Measurements from ENCODE around the gene KATNIP. TPM values are rescaled to one million over a fixed set of nuclear protein-coding genes. Genes with fewer than 3 reads are reported as not detected.

KATNIP gene
- total and polyA plus RNA-seq, 2 of the 13 experiments (the other 11 are each of a cell fraction or from before 2014, with no cell fraction given) = 9.7 to 12.0 TPM

DNA sequence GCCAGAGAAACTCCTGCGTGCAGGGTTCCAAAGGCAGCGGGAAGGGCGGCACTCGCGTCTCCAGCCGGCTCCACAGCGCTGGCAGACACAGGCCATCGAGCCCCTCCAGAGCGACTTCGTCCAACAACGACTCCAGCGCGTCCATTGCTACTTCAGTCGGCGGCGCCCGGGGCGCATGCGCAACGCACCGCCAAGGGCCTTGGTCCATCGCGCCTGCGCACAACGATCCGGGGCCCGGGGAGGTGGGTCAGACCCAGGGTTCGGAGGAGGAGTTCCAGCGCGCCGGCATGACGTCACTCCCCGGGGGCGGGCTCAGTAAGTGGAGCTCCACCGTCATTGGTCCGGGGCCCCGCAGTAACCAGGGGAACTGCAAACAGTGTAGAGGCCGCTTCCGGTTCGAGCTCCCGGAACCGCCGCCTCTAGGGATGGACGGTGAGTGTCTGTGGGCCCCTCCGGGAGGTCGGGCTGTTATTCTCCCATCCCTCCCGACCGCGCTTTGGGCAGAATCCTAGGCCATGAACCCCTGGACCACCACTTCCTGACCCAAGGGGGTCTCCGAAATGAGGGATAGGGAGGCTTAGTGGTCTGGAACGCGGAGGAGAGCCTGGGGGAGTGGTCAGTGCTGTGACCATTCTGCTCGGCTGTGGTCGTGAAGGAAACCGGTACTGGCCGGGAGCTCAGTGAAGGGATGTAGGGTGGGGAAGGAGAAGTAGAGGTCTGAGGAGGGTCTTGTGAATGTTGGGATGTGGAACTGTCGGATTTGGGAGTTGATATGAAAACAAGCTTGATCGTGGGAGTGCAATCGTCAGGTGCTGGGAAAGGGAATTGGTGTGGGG, at the start of gene KATNIP, which contains the start of gene GTF3C1 (continued):
- TF ChIP-seq, protein P1, sequence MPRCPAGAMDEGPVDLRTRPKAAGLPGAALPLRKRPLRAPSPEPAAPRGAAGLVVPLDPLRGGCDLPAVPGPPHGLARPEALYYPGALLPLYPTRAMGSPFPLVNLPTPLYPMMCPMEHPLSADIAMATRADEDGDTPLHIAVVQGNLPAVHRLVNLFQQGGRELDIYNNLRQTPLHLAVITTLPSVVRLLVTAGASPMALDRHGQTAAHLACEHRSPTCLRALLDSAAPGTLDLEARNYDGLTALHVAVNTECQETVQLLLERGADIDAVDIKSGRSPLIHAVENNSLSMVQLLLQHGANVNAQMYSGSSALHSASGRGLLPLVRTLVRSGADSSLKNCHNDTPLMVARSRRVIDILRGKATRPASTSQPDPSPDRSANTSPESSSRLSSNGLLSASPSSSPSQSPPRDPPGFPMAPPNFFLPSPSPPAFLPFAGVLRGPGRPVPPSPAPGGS (CRISPR knock-in tag; IDR thresholded peaks at IDR 0.05) = peak; percentile 87; the same call in 1 of the 2 replicates
- no peak; the same call in 1 of the 2 replicates for TF ChIP-seq ZNF343 (CRISPR knock-in tag; IDR thresholded peaks at IDR 0.05)
- no peak for TF ChIP-seq ZNF251 (CRISPR knock-in tag; IDR thresholded peaks at IDR 0.05)
- TF ChIP-seq, protein P2, sequence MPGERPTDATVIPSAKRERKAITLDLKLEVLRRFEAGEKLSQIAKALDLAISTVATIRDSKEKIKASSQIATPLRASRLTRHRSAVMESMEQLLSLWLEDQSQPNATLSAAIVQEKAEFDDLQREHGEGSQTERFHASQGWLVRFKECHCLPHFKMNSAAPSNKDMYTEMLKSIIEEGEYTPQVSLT (CRISPR knock-in tag; IDR thresholded peaks at IDR 0.05; ENCODE audit: borderline replicate concordance, low read depth) = no peak
- peak; percentile 71; the same call in 1 of the 2 replicates for TF ChIP-seq ZFP90 (CRISPR knock-in tag; IDR thresholded peaks at IDR 0.05; ENCODE audit: borderline replicate concordance)
- peak; percentile 48; the same call in 1 of the 2 replicates for TF ChIP-seq ATF7-NPFF (CRISPR knock-in tag; IDR thresholded peaks at IDR 0.05; ENCODE audit: low read depth)
- peak; percentile 59 for TF ChIP-seq ZEB1 (IDR thresholded peaks at IDR 0.05; ENCODE audit: insufficient replicate concordance, low read depth)
- peak; percentile 71 for TF ChIP-seq SALL1 (CRISPR knock-in tag; IDR thresholded peaks at IDR 0.05)
- TF ChIP-seq, protein P3, sequence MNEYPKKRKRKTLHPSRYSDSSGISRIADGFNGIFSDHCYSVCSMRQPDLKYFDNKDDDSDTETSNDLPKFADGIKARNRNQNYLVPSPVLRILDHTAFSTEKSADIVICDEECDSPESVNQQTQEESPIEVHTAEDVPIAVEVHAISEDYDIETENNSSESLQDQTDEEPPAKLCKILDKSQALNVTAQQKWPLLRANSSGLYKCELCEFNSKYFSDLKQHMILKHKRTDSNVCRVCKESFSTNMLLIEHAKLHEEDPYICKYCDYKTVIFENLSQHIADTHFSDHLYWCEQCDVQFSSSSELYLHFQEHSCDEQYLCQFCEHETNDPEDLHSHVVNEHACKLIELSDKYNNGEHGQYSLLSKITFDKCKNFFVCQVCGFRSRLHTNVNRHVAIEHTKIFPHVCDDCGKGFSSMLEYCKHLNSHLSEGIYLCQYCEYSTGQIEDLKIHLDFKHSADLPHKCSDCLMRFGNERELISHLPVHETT (CRISPR knock-in tag; conservative IDR thresholded peaks at IDR 0.05) = 0 out of 2 replicates have a peak, but pooled peaks have one; percentile 46
- TF ChIP-seq ZMYM2 (CRISPR knock-in tag; IDR thresholded peaks at IDR 0.05) = no peak
- TF ChIP-seq NFYC (CRISPR knock-in tag; IDR thresholded peaks at IDR 0.05) = peak; percentile 93
- peak; percentile 89 for TF ChIP-seq GABPA (IDR thresholded peaks at IDR 0.05; ENCODE audit: low read depth, low read length)
- peak; percentile 97 for TF ChIP-seq GABPA (CRISPR knock-in tag; IDR thresholded peaks at IDR 0.05; ENCODE audit: low read depth)
- TF ChIP-seq RBFOX2 (IDR thresholded peaks at IDR 0.05; ENCODE audit: low read depth, low read length) = peak; percentile 95
- TF ChIP-seq ZNF598 (CRISPR knock-in tag; IDR thresholded peaks at IDR 0.05; ENCODE audit: borderline replicate concordance) = peak; percentile 93
- TF ChIP-seq, protein P4, sequence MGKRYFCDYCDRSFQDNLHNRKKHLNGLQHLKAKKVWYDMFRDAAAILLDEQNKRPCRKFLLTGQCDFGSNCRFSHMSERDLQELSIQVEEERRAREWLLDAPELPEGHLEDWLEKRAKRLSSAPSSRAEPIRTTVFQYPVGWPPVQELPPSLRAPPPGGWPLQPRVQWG (CRISPR knock-in tag; IDR thresholded peaks at IDR 0.05; ENCODE audit: borderline replicate concordance, low read depth) = no peak
- TF ChIP-seq KLF16 (CRISPR knock-in tag; IDR thresholded peaks at IDR 0.05) = peak in 1 of 2 experiments; percentile 33; a peak in 1 of 4 replicates
- TF ChIP-seq PHF8 (CRISPR knock-in tag; IDR thresholded peaks at IDR 0.05) = peak; percentile 99
- TF ChIP-seq KAT7 (CRISPR knock-in tag; IDR thresholded peaks at IDR 0.05; ENCODE audit: borderline replicate concordance) = peak; percentile 87
- TF ChIP-seq, protein P5, sequence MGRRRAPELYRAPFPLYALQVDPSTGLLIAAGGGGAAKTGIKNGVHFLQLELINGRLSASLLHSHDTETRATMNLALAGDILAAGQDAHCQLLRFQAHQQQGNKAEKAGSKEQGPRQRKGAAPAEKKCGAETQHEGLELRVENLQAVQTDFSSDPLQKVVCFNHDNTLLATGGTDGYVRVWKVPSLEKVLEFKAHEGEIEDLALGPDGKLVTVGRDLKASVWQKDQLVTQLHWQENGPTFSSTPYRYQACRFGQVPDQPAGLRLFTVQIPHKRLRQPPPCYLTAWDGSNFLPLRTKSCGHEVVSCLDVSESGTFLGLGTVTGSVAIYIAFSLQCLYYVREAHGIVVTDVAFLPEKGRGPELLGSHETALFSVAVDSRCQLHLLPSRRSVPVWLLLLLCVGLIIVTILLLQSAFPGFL (CRISPR knock-in tag; IDR thresholded peaks at IDR 0.05) = 0 out of 2 replicates have a peak, but pooled peaks have one; percentile 48
- TF ChIP-seq, protein P6, sequence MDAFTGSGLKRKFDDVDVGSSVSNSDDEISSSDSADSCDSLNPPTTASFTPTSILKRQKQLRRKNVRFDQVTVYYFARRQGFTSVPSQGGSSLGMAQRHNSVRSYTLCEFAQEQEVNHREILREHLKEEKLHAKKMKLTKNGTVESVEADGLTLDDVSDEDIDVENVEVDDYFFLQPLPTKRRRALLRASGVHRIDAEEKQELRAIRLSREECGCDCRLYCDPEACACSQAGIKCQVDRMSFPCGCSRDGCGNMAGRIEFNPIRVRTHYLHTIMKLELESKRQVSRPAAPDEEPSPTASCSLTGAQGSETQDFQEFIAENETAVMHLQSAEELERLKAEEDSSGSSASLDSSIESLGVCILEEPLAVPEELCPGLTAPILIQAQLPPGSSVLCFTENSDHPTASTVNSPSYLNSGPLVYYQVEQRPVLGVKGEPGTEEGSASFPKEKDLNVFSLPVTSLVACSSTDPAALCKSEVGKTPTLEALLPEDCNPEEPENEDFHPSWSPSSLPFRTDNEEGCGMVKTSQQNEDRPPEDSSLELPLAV (CRISPR knock-in tag; conservative IDR thresholded peaks at IDR 0.05; ENCODE audit: low read depth) = no peak
- peak; percentile 95 for TF ChIP-seq TAF1 (CRISPR knock-in tag; IDR thresholded peaks at IDR 0.05)
- TF ChIP-seq RFXANK (CRISPR knock-in tag; IDR thresholded peaks at IDR 0.05) = peak; percentile 62; the same call in 1 of the 2 replicates

Data from HepG2 (cell line).